Kidney (tissue), 14 donors: Measurements from ENCODE around the gene C6orf89. TPM values are rescaled to one million over a fixed set of nuclear protein-coding genes. Genes with fewer than 3 reads are reported as not detected.

Experiments
- DNase-seq, 5 donors: peaks; one replicate each; pipeline ENCODE4 v3.0.0-alpha.2; 2013 to 2020
- FAIRE-seq: peaks from 2 replicates; lab custom pipeline; 2012; peaks lifted over from hg19 to GRCh38; lab: Jason Lieb, UNC
- H3K27ac ChIP-seq, 2 donors: one replicate each; pipeline ENCODE4 v1.7.0; 2013; ENCODE audit warnings: low read depth in 2 of 2, low read length in 2 of 2, inconsistent platforms in 1 of 2
- H3K27me3 ChIP-seq: one replicate; pipeline ENCODE4 v1.7.1; 2013; ENCODE audit warnings: low read length, inconsistent platforms; ENCODE audit not compliant: control insufficient read depth, insufficient read depth
- H3K36me3 ChIP-seq, 3 donors: one replicate each; pipeline versions ENCODE4 v1.7.0 to v1.7.1; 2013; ENCODE audit warnings: low read length in 3 of 3, control low read depth in 1 of 3, inconsistent platforms in 1 of 3; ENCODE audit not compliant: insufficient read depth in 3 of 3, control insufficient read depth in 2 of 3
- H3K4me1 ChIP-seq, 3 donors: one replicate each; pipeline versions ENCODE4 v1.7.0 to v1.7.1; 2013; ENCODE audit warnings: low read length in 3 of 3, inconsistent platforms in 1 of 3, low read depth in 1 of 3; ENCODE audit not compliant: control insufficient read depth in 2 of 3, insufficient read depth in 2 of 3
- H3K4me3 ChIP-seq, 3 donors: one replicate each; pipeline versions ENCODE4 v1.7.0 to v1.8.1; 2013; ENCODE audit warnings: low read length in 3 of 3, control low read depth in 1 of 3, inconsistent platforms in 1 of 3
- H3K9ac ChIP-seq, 3 donors: one replicate each; pipeline versions ENCODE4 v1.7.0 to v1.7.1; 2013; ENCODE audit warnings: low read length in 3 of 3, control low read depth in 1 of 3, inconsistent platforms in 1 of 3
- H3K9me3 ChIP-seq, 3 donors: one replicate each; pipeline versions ENCODE4 v1.7.0 to v1.7.1; 2013; ENCODE audit warnings: low read length in 3 of 3, control low read depth in 1 of 3, inconsistent platforms in 1 of 3; ENCODE audit not compliant: control insufficient read depth in 2 of 3, insufficient read depth in 1 of 3
- CTCF ChIP-seq: IDR thresholded peaks from 3 replicates; pipeline ENCODE4 v1.5.1; 2012; ENCODE audit warnings: mild to moderate bottlenecking, moderate library complexity, borderline replicate concordance; ENCODE audit not compliant: insufficient read depth; ENCODE audit errors: extremely low read depth
- intact Hi-C: fragments of 100-400 bp; cut with DNase I; formaldehyde crosslinking; loops from one replicate; pipeline ENCODE4 v1.11.1; 2022
- polyA plus RNA-seq: library from polyadenylated mRNA; stranded (reverse); fragments of 350-450 nt; fragmentation: Illumina TruSeq; extraction: RNeasy Lipid Tissue Mini Kit (QIAGEN cat#74804); gene quantifications from one replicate; pipeline ENCODE4 v1.2.3, GENCODE V29; 2014; ENCODE audit warnings: low read depth, low replicate concordance; ENCODE audit not compliant: insufficient read depth
- total RNA-seq: library from RNA; stranded (reverse); fragmentation: NEBNext Ultra II Directional; extraction: Animal tissue kit (Norgen Biotek cat#: 25700); gene quantifications from one replicate; pipeline ENCODE4 v1.2.1, GENCODE V29; 2021
- donor health status: control.
- donor health status: control.
- donor health status: control.
- donor health status: control.
- donor health status: control.
- donor health status: DM: yes; HTN: yes; CAD: no.
- donor health status: Normal renal cell carcinoma (clear cell type).

Gene C6orf89
- total and polyA plus RNA-seq, 2 donors from 2014 or later, result 25.7 to 72.4 TPM

GRCh38 chr6:36893976-36894932, 8.5 kb downstream of the C6orf89 start:
- no peak for DNase-seq
- H3K9ac ChIP-seq, result no peak overlapping the region
- intact Hi-C loops, result no loop called here

GRCh38 chr6:36897609-36898008, 11.9 kb downstream of the C6orf89 start:
- no peak for DNase-seq
- peaks cover 0 to 5% (median 0%) of the 10 kb centered on the region in 3 donors for H3K4me1 ChIP-seq
- no peak overlapping the region for H3K4me3 ChIP-seq
- H3K27ac ChIP-seq, result no peak overlapping the region
- no peak for TF ChIP-seq CTCF
- no peaks in the 10 kb centered on the region for H3K9me3 ChIP-seq
- H3K36me3 ChIP-seq, result peaks cover 0 to 31% (median 9%) of the 10 kb centered on the region in 3 donors
- no peaks in the 10 kb centered on the region for H3K27me3 ChIP-seq
- H3K9ac ChIP-seq, result no peak overlapping the region
- FAIRE-seq, result no peak
- intact Hi-C loops, result no loop called here

More at GRCh38 chr6:36893976-36894932, 8.5 kb downstream of the C6orf89 start:
- H3K27me3 ChIP-seq, result no peaks in the 10 kb centered on the region
- no peak for FAIRE-seq
- no peak overlapping the region for H3K4me3 ChIP-seq
- peaks cover 0 to 5% (median 0%) of the 10 kb centered on the region in 3 donors for H3K4me1 ChIP-seq
- no peak for TF ChIP-seq CTCF
- peak overlapping the region in 1 of 2 donors; percentile 28 for H3K27ac ChIP-seq
- no peaks in the 10 kb centered on the region for H3K9me3 ChIP-seq
- peaks cover 0 to 24% (median 2%) of the 10 kb centered on the region in 3 donors for H3K36me3 ChIP-seq

- Histone ChIP-seq H3K4me3 (no peak overlapping the region), H3K4me1 (no peaks in the 10 kb centered on the region), H3K9me3 (no peaks in the 10 kb centered on the region), H3K27ac (no peak overlapping the region), H3K36me3 (peaks cover 3 to 27% (median 24%) of the 10 kb centered on the region in 3 donors), H3K27me3 (no peaks in the 10 kb centered on the region), H3K9ac (no peak overlapping the region)
- intact Hi-C loops, result no loop called here
- FAIRE-seq (no peak), DNase-seq (no peak)
- TF ChIP-seq CTCF, result no peak
Observed at GRCh38 chr6:36904114-36904513, 18.4 kb downstream of the C6orf89 start.
